CD4-positive, alpha-beta T cell treated with Interleukin-4 for 1 hour (primary cell): Measurements from ENCODE around the gene GOLGA6L2.
"Not testable (repeated sequence)": the region's sequence is repeated elsewhere in the genome, so short reads cannot be mapped to it uniquely, and the experiment has no call there.

Source experiments
- DNase-seq, 2 donors: peaks; one replicate each; pipeline ENCODE4 v3.0.0-alpha.2; 2020 to 2022

GOLGA6L2 gene

GRCh38 chr15:23447107-23447500 is at the start of gene GOLGA6L2:
TSS of gene GOLGA6L2 (minus strand) at chr15:23447243. CDS start at chr15:23447181, 62 bp downstream.
- DNase-seq, result no peak

GRCh38 chr15:23484870-23485269 is 37.8 kb upstream of the GOLGA6L2 start:
- DNase-seq, result no peak

GRCh38 chr15:23483821-23484299 is 36.8 kb upstream of the GOLGA6L2 start:
- DNase-seq, result no peak

- DNase-seq, result no peak
Observed at GRCh38 chr15:23482764-23483489, 35.9 kb upstream of the GOLGA6L2 start.

GRCh38 chr15:23482228-23482627 is 35.2 kb upstream of the GOLGA6L2 start:
- DNase-seq, result no peak

- no peak for DNase-seq
Observed at GRCh38 chr15:23477920-23478319, 30.9 kb upstream of the GOLGA6L2 start.

GRCh38 chr15:23472678-23473077 is 25.6 kb upstream of the GOLGA6L2 start:
- no peak for DNase-seq

- no peak for DNase-seq
Observed at GRCh38 chr15:23472033-23472432, 25.0 kb upstream of the GOLGA6L2 start.

- DNase-seq, result no peak
Observed at GRCh38 chr15:23467110-23467600, 20.1 kb upstream of the GOLGA6L2 start.

- DNase-seq, result no peak
Observed at GRCh38 chr15:23457890-23458289, 10.8 kb upstream of the GOLGA6L2 start.

GRCh38 chr15:23446215-23447106 is 582 bp downstream of the GOLGA6L2 start:
- DNase-seq, result no peak

GRCh38 chr15:23444269-23444668 is 2.8 kb downstream of the GOLGA6L2 start:
- DNase-seq, result no peak

- no peak for DNase-seq
Observed at GRCh38 chr15:23441204-23441603, 5.8 kb downstream of the GOLGA6L2 start.

GRCh38 chr15:23440596-23440995 is 6.4 kb downstream of the GOLGA6L2 start:
- DNase-seq, result no peak

GRCh38 chr15:23439513-23439912 is 7.5 kb downstream of the GOLGA6L2 start:
- no peak for DNase-seq

GRCh38 chr15:23438816-23439466 is 8.1 kb downstream of the GOLGA6L2 start:
- DNase-seq, result no peak

GRCh38 chr15:23437673-23438072 is 9.4 kb downstream of the GOLGA6L2 start:
- no peak for DNase-seq

GRCh38 chr15:23437146-23437545 is 9.9 kb downstream of the GOLGA6L2 start:
- no peak for DNase-seq

GRCh38 chr15:23436421-23436820 is 10.6 kb downstream of the GOLGA6L2 start:
- DNase-seq, result no peak

- DNase-seq, result not testable (repeated sequence)
Observed at GRCh38 chr15:23434699-23435098, 12.3 kb downstream of the GOLGA6L2 start.

GRCh38 chr15:23425327-23425726 is 21.7 kb downstream of the GOLGA6L2 start:
- not testable (repeated sequence) for DNase-seq

GRCh38 chr15:23424111-23424904 is 22.7 kb downstream of the GOLGA6L2 start:
- DNase-seq, result no peak
